ENCODE data around the gene CEP112. TPM values are rescaled to one million over a fixed set of nuclear protein-coding genes. Genes with fewer than 3 reads are reported as not detected.

Gene CEP112
- total RNA-seq, 1 experiment from 2014 or later, result 9.5 TPM

DNA sequence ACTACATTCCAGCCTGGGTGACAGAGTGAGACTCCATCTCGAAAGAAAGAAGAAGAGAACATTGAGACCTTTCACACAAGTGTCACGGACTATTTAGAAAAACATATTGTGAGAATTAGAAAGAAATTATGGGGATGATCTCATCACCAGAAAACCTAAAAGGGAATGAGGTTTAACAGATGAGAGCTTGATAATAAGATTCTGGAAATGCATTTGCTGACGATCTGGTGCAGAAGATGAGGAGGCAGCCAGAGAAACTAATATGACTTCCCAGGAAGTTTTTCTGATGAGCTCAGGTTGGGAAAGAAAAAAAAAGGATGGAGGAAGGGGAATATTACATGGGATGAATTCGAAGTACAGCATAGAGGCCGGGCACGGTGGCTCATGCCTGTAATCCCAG is 48.1 kb upstream of the CEP112 start:
- CTCF ChIA-PET, result no interaction called here
- in situ Hi-C loops (cut with HindIII; ENCODE audit: low pct_unique_long_range_greater_than_20kb, low sequenced_read_pairs), result no loop called here
- Histone ChIP-seq H3K4me1 (ENCODE audit: control insufficient read depth, insufficient read depth, low read length) (no peaks in the 10 kb centered on the region), H3K4me3 (ENCODE audit: low read depth in 2 of 2, low read length in 2 of 2) (no peak overlapping the region), H3K27ac (ENCODE audit: low read length) (no peak overlapping the region), H3K9me3 (ENCODE audit: control insufficient read depth, insufficient read depth, low read depth, low read length) (no peaks in the 10 kb centered on the region), H3K27me3 (ENCODE audit: control insufficient read depth, insufficient read depth, low read length) (no peaks in the 10 kb centered on the region), H3K36me3 (ENCODE audit: control insufficient read depth, insufficient read depth, low read length) (no peaks in the 10 kb centered on the region)
- POLR2A ChIA-PET, result no interaction called here
- intact Hi-C loops (cut with micrococcal nuclease; ENCODE audit: unreplicated experiment), result no loop called here
- DNase-seq (ENCODE audit: low read depth, low spot score) (no peak), ATAC-seq (no peak)
- TF ChIP-seq SIN3A (IDR thresholded peaks at IDR 0.05; ENCODE audit: borderline replicate concordance, insufficient read depth, low read depth, low read length), result no peak
- no peak for TF ChIP-seq POLR2AphosphoS5 (IDR thresholded peaks at IDR 0.05; ENCODE audit: low read depth, low read length)
- TF ChIP-seq, protein P1, sequence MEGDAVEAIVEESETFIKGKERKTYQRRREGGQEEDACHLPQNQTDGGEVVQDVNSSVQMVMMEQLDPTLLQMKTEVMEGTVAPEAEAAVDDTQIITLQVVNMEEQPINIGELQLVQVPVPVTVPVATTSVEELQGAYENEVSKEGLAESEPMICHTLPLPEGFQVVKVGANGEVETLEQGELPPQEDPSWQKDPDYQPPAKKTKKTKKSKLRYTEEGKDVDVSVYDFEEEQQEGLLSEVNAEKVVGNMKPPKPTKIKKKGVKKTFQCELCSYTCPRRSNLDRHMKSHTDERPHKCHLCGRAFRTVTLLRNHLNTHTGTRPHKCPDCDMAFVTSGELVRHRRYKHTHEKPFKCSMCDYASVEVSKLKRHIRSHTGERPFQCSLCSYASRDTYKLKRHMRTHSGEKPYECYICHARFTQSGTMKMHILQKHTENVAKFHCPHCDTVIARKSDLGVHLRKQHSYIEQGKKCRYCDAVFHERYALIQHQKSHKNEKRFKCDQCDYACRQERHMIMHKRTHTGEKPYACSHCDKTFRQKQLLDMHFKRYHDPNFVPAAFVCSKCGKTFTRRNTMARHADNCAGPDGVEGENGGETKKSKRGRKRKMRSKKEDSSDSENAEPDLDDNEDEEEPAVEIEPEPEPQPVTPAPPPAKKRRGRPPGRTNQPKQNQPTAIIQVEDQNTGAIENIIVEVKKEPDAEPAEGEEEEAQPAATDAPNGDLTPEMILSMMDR (IDR thresholded peaks at IDR 0.05), result no peak
- TF ChIP-seq REST (IDR thresholded peaks at IDR 0.05; ENCODE audit: insufficient read depth in 1 of 2, low read depth in 2 of 2, low read length in 1 of 2), result no peak
- no peak for TF ChIP-seq TCF7L2 (IDR thresholded peaks at IDR 0.05; ENCODE audit: low read depth, low read length)
- no TSS peak for BruUV-seq (replicated peaks)

- H3K27me3 ChIP-seq (ENCODE audit: control insufficient read depth, insufficient read depth, low read length), result no peaks in the 10 kb centered on the region
- H3K4me3 ChIP-seq (ENCODE audit: low read depth in 2 of 2, low read length in 2 of 2), result no peak overlapping the region
- DNase-seq (ENCODE audit: low read depth, low spot score) (no peak), ATAC-seq (no peak)
- BruUV-seq (replicated peaks), result no TSS peak
- ChIA-PET POLR2A (no interaction called here), CTCF (no interaction called here)
- in situ Hi-C loops (cut with HindIII; ENCODE audit: low pct_unique_long_range_greater_than_20kb, low sequenced_read_pairs), result no loop called here
- intact Hi-C loops (cut with micrococcal nuclease; ENCODE audit: unreplicated experiment), result no loop called here
- no peak overlapping the region for H3K27ac ChIP-seq (ENCODE audit: low read length)
- no peaks in the 10 kb centered on the region for H3K4me1 ChIP-seq (ENCODE audit: control insufficient read depth, insufficient read depth, low read length)
- no peaks in the 10 kb centered on the region for H3K36me3 ChIP-seq (ENCODE audit: control insufficient read depth, insufficient read depth, low read length)
- H3K9me3 ChIP-seq (ENCODE audit: control insufficient read depth, insufficient read depth, low read depth, low read length), result no peaks in the 10 kb centered on the region
- TF ChIP-seq TCF7L2 (IDR thresholded peaks at IDR 0.05; ENCODE audit: low read depth, low read length) (no peak), REST (IDR thresholded peaks at IDR 0.05; ENCODE audit: insufficient read depth in 1 of 2, low read depth in 2 of 2, low read length in 1 of 2) (no peak), POLR2AphosphoS5 (IDR thresholded peaks at IDR 0.05; ENCODE audit: low read depth, low read length) (no peak), SIN3A (IDR thresholded peaks at IDR 0.05; ENCODE audit: borderline replicate concordance, insufficient read depth, low read depth, low read length) (no peak)
- TF ChIP-seq, protein P1 (IDR thresholded peaks at IDR 0.05), result no peak
Observed at GRCh38 chr17:66235377-66235994, 43.6 kb upstream of the CEP112 start.
